NB4 (cell line): Measurements from ENCODE around the gene ADARB2.
"Not testable (repeated sequence)": the region's sequence is repeated elsewhere in the genome, so short reads cannot be mapped to it uniquely, and the experiment has no call there.

ENCODE experiments used
- DNase-seq: peaks from one replicate; pipeline ENCODE4 v3.0.0; 2010; ENCODE audit warnings: low read depth
- H3K4me3 ChIP-seq: one replicate; pipeline ENCODE4 v1.5.1; 2011; ENCODE audit warnings: mild to moderate bottlenecking, low read depth, low read length, moderate library complexity
- CTCF ChIP-seq: IDR thresholded peaks from one replicate; pipeline ENCODE4 v1.5.1; 2012; ENCODE audit warnings: low read depth, low read length
- MAX ChIP-seq: IDR thresholded peaks from 2 replicates; pipeline ENCODE4 v1.6.1; 2011; ENCODE audit warnings: low read depth, low read length
- MYC ChIP-seq: IDR thresholded peaks from 2 replicates; pipeline ENCODE4 v1.6.1; 2011; ENCODE audit warnings: low read depth, low read length
- POLR2A ChIP-seq: IDR thresholded peaks from 2 replicates; pipeline ENCODE4 v1.6.1; 2011; ENCODE audit warnings: mild to moderate bottlenecking; ENCODE audit not compliant: insufficient read length; ENCODE audit errors: extremely low read depth

ADARB2 gene

DNA sequence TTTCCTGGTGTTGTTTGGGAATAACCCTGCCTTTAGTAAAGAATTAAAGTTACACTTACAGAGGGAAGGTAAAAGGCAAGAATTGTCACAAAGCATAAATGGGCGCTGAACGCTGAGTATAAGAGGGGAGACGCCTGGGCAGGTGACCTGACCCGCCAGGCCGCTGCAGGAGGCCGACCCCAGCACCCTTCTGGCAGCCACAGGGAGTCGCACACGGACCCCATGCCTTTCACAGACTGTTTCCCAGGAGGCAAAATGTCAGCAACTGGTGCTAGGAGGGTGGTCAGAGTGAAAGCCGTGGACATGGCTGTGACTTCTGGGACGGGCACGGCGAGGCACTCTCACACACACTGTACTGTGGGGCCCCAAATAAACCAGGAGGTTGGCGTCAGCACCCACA, 392.9 kb downstream of the ADARB2 start:
- no peak for TF ChIP-seq CTCF
- TF ChIP-seq POLR2A = no peak
- no peak for TF ChIP-seq MYC
- no peak for TF ChIP-seq MAX
- no peak overlapping the region for H3K4me3 ChIP-seq
- no peak for DNase-seq

DNA sequence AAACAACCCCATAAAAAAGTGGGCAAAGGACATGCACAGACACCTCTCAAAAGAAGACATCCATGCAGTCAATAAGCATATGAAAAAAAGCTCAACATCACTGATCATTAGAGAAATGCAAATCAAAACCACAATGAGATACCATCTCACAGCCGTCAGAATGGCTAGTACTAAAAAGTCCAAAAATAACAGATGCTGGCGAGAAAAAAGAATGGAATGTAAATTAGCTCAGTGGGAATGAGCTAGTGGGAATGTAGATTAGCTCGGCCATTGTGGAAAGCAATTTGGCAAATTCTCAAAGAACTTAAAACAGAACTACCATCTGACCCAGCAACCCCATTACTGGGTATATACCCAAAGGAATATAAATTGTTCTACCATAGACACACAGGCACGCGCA, 394.1 kb downstream of the ADARB2 start:
- no peak for DNase-seq
- no peak for TF ChIP-seq CTCF
- TF ChIP-seq MAX = no peak
- no peak for TF ChIP-seq POLR2A
- TF ChIP-seq MYC = no peak
- no peak overlapping the region for H3K4me3 ChIP-seq

DNA sequence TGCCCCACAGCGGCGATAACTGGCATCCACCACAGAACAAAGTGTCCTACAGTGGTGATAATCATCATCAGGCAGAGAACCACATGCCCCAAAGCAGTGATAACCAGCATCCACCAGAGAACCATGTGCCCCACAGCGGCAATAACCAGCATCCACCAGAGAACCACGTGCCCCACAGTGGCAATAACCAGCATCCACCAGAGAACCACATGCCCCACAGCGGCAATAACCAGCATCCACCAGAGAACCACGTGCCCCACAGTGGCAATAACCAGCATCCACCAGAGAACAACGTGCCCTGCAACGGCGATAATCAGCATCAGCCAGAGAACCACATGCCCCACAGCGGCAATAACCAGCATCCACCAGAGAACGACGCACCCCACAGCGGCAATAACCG, 396.3 kb downstream of the ADARB2 start:
- DNase-seq, H3K4me3 ChIP-seq: not testable (repeated sequence)

- H3K4me3 ChIP-seq = no peak overlapping the region
- TF ChIP-seq POLR2A = no peak
- no peak for TF ChIP-seq CTCF
- TF ChIP-seq MAX = no peak
- no peak for TF ChIP-seq MYC
- DNase-seq = no peak
These were observed 397.9 kb downstream of the ADARB2 start for GRCh38 chr10:1339396-1339795.

DNA sequence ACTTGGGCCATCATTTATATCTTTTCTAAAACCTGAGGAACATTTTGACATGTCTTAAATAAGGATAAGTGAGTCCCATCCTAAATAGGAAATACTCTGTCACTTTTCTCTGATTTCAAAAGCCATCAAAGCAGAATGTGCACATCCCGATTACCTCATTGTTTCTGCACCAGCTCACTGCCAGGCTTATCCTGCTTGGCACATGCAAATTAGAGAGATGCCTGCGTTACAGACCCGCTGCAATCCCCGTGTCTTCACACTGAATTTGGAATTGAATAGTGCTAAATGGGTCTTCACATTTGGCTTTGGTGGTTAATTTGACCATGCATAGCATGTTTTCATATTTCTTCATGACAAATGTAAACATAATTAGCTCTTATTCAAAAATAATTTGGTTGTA, 401.7 kb downstream of the ADARB2 start:
- no peak overlapping the region for H3K4me3 ChIP-seq
- DNase-seq = no peak
- TF ChIP-seq MYC (no peak), MAX (no peak), POLR2A (no peak), CTCF (no peak)

GRCh38 chr10:1333981-1334380, 403.3 kb downstream of the ADARB2 start:
- TF ChIP-seq CTCF (no peak), MAX (no peak), POLR2A (no peak), MYC (no peak)
- DNase-seq = no peak
- no peak overlapping the region for H3K4me3 ChIP-seq

DNA sequence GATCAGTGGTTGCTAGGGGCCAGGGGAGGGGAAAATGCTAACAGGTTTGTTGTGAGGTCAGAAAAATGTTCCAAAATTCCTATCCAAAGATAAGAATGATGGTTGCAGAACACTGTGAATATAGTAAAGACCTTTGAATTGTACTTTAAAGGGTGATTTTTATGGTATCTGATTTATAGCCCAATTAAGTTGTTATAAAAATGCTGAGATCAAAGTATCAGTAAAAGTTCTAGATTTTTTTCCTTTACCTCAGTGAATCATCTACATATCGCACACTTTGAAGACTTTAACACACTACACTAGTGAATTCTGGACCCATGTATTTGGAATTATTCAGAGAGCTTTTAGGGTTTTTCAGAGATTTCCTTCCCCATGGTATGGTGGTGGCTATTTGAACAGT, 405.8 kb downstream of the ADARB2 start:
- H3K4me3 ChIP-seq = no peak overlapping the region
- no peak for DNase-seq
- no peak for TF ChIP-seq CTCF
- no peak for TF ChIP-seq POLR2A
- no peak for TF ChIP-seq MYC
- TF ChIP-seq MAX = no peak
